HL-60 (cell line): Measurements from ENCODE around the gene RGS7.

Experiments used
- DNase-seq, 2 experiments: peaks; one replicate each; pipeline ENCODE4 v3.0.0-alpha.2; 2010 to 2020; ENCODE audit warnings: low read depth in 1 of 2, low spot score in 1 of 2
- H3K27ac ChIP-seq: fragments of 250-450 bp; sonication (Bioruptor Pico); replicated peaks from 2 replicates; pipeline ENCODE4 v1.5.1; 2020; ENCODE audit warnings: mild to moderate bottlenecking, moderate library complexity
- H3K27me3 ChIP-seq: fragments of 250-450 bp; sonication (Bioruptor Pico); 2 replicates; pipeline ENCODE4 v1.5.1; 2021; ENCODE audit warnings: mild to moderate bottlenecking, moderate library complexity; ENCODE audit not compliant: insufficient read depth, poor library complexity, severe bottlenecking
- H3K4me3 ChIP-seq: replicated peaks from 2 replicates; pipeline ENCODE4 v1.5.1; 2011; ENCODE audit warnings: mild to moderate bottlenecking, control low read depth, low read length; ENCODE audit not compliant: insufficient read depth
- GABPA ChIP-seq: IDR thresholded peaks from 2 replicates; pipeline ENCODE4 v1.6.1; 2012; ENCODE audit warnings: low read depth
- POLR2AphosphoS5 ChIP-seq: IDR thresholded peaks from 2 replicates; pipeline ENCODE4 v1.6.1; 2012; ENCODE audit warnings: low read depth
- REST ChIP-seq: IDR thresholded peaks from 2 replicates; pipeline ENCODE4 v1.6.1; 2012; ENCODE audit warnings: low read depth; ENCODE audit not compliant: insufficient replicate concordance
- SPI1 ChIP-seq: IDR thresholded peaks from 2 replicates; pipeline ENCODE4 v1.6.1; 2012; ENCODE audit warnings: low read depth, mild to moderate bottlenecking, borderline replicate concordance
- TF ChIP-seq, protein P1 (sequence below): IDR thresholded peaks from one replicate; pipeline ENCODE4 v1.5.1; 2011; ENCODE audit warnings: low read length, control low read depth, inconsistent platforms; ENCODE audit not compliant: insufficient read depth

RGS7 gene

DNA sequence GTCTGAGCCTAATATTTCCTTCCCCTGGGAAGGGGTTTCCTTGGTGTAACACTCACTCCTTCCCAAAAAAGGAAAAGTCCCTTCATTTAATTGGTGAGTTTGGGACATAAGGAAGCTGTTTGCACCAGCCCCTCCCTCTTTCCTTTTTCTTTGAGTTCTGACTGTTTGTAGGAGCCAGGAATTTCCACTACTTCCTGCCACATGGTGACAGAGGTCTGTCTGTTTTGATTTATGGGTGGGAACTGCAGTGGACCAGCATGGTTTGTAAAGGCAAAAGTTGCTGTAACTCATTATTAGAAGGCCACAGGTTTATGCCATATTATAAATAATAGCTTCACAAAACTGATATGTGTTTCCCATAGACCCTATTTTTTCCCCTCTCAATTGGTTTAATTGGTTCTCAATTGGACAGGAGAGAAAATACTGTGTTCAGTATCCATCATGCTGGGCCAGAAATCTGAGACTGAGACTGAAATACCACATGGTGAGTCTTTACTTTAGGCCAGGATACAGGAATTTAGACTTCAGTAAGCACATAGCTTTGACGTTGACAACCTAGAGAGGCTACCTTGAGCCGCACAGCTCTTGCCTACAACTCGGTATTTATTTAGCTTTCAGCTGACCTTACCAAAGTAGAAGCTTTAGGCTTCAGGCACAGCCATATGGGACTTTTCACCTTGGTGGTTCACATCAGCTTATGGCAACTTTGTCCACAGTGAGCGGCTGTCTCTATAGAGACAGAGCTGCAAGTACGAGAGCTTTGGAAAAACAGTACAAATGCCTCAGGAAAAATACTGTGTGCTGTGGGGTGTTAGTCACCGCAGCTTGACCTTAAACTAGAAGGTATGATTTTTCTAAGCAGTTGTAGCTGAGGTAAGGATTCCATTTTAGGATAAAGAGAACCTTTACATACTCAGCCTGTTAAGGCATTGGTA, 40.0 kb upstream of the RGS7 start:
- no peak for TF ChIP-seq SPI1
- TF ChIP-seq, protein P1, sequence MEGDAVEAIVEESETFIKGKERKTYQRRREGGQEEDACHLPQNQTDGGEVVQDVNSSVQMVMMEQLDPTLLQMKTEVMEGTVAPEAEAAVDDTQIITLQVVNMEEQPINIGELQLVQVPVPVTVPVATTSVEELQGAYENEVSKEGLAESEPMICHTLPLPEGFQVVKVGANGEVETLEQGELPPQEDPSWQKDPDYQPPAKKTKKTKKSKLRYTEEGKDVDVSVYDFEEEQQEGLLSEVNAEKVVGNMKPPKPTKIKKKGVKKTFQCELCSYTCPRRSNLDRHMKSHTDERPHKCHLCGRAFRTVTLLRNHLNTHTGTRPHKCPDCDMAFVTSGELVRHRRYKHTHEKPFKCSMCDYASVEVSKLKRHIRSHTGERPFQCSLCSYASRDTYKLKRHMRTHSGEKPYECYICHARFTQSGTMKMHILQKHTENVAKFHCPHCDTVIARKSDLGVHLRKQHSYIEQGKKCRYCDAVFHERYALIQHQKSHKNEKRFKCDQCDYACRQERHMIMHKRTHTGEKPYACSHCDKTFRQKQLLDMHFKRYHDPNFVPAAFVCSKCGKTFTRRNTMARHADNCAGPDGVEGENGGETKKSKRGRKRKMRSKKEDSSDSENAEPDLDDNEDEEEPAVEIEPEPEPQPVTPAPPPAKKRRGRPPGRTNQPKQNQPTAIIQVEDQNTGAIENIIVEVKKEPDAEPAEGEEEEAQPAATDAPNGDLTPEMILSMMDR, result no peak
- TF ChIP-seq GABPA, result no peak
- no peak for TF ChIP-seq POLR2AphosphoS5
- TF ChIP-seq REST, result no peak
- Histone ChIP-seq H3K4me3 (no peak overlapping the region), H3K27me3 (no peaks in the 10 kb centered on the region), H3K27ac (no peak overlapping the region)
- no peak for DNase-seq

DNA sequence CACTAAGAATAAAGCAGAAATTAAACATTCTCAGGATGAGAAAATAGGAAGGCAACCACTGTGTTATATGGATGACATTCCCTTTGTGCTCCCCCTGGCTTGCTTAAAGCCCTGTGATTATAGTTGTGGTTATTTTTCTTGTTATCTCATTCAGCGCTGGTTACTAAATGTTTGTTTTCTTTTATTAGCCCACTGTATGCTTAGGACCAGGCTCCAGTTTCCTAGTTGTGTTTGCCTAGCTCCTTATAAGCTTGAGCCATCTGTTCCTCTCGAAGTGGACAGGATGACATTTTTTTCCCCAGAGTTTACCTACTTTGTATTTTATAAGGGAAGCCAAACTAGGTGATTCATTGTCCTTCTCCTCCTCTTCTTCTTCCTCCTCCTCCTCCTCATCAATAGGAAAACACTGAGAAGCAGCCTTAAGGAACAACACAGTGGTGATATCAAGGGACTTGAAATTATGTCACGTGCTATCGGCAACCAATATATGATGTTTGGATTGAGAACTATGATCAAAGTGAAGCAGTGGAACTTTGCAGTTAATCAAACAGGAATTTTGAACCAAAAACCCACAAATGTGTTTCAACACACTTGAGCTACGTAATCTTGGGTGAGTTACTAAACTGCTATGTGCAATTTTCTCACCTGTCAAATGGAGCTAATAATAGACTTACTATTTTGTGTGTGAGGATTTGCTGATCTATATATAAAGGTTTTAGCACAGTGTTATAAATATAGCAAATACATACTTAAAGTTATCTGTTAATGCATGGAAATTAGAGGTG, 35.1 kb upstream of the RGS7 start:
- Histone ChIP-seq H3K27ac (no peak overlapping the region), H3K4me3 (no peak overlapping the region), H3K27me3 (no peaks in the 10 kb centered on the region)
- TF ChIP-seq GABPA, result no peak
- no peak for TF ChIP-seq SPI1
- TF ChIP-seq REST, result no peak
- TF ChIP-seq POLR2AphosphoS5, result no peak
- TF ChIP-seq, protein P1, result no peak
- no peak for DNase-seq

- no peak for DNase-seq
- Histone ChIP-seq H3K4me3 (no peak overlapping the region), H3K27ac (no peak overlapping the region), H3K27me3 (no peaks in the 10 kb centered on the region)
- TF ChIP-seq REST (no peak), SPI1 (no peak), GABPA (no peak), POLR2AphosphoS5 (no peak)
- TF ChIP-seq, protein P1, result no peak
Measured at GRCh38 chr1:241390526-241390925, 33.5 kb upstream of the RGS7 start.
